OCI-LY1 (cell line): ENCODE measurements around the gene WDR6.

Experiments
- H2AFZ ChIP-seq: fragments of 200-600 bp; sonication (generic), shearing (Covaris generic); 2 replicates; pipeline ENCODE4 v1.6.0; 2014; ENCODE audit warnings: antibody characterized with exemption, mild to moderate bottlenecking, low read length
- H3F3A ChIP-seq: fragments of 200-600 bp; sonication (generic), shearing (Covaris generic); 2 replicates; pipeline ENCODE4 v1.6.0; 2014; ENCODE audit warnings: mild to moderate bottlenecking, antibody characterized with exemption, low read length, moderate library complexity; ENCODE audit not compliant: insufficient read depth
- H3K27ac ChIP-seq: fragments of 200-600 bp; sonication (generic); 2 replicates; pipeline ENCODE4 v1.5.1; 2014; ENCODE audit warnings: low read length, mixed run types, mild to moderate bottlenecking, low read depth; ENCODE audit not compliant: poor library complexity, severe bottlenecking
- H3K27me3 ChIP-seq: fragments of 200-600 bp; sonication (generic); 2 replicates; pipeline ENCODE4 v1.6.0; 2014; ENCODE audit warnings: antibody characterized with exemption, mild to moderate bottlenecking, low read length, moderate library complexity; ENCODE audit not compliant: insufficient read depth
- H3K36me3 ChIP-seq: fragments of 200-600 bp; sonication (generic); 2 replicates; pipeline ENCODE4 v1.6.1; 2014; ENCODE audit warnings: mild to moderate bottlenecking, antibody characterized with exemption, low read length, moderate library complexity, mixed read lengths; ENCODE audit not compliant: insufficient read depth
- H3K4me1 ChIP-seq: fragments of 200-600 bp; sonication (generic); 2 replicates; pipeline ENCODE4 v1.5.1; 2014; ENCODE audit warnings: mild to moderate bottlenecking, low read length, moderate library complexity; ENCODE audit not compliant: insufficient read depth, severe bottlenecking
- H3K4me2 ChIP-seq: fragments of 200-600 bp; sonication (generic), shearing (Covaris generic); 2 replicates; pipeline ENCODE4 v1.6.1; 2014; ENCODE audit warnings: low read length
- H3K4me3 ChIP-seq: fragments of 200-600 bp; sonication (generic); 2 replicates; pipeline ENCODE4 v1.5.1; 2014; ENCODE audit warnings: low read length, low read depth, mild to moderate bottlenecking, mixed read lengths; ENCODE audit not compliant: poor library complexity, severe bottlenecking
- H3K79me2 ChIP-seq: fragments of 200-600 bp; shearing (Covaris generic); 2 replicates; pipeline ENCODE4 v1.6.1; 2016; ENCODE audit warnings: mixed run types, low read length, mixed read lengths; ENCODE audit not compliant: insufficient read depth
- H3K9ac ChIP-seq: fragments of 200-600 bp; sonication (generic), shearing (Covaris generic); 2 replicates; pipeline ENCODE4 v1.6.1; 2014; ENCODE audit warnings: mild to moderate bottlenecking, low read length, mixed read lengths
- H3K9me2 ChIP-seq: fragments of 200-600 bp; sonication (generic), shearing (Covaris generic); 2 replicates; pipeline ENCODE4 v1.6.1; 2014; ENCODE audit warnings: low read depth, mild to moderate bottlenecking, low read length, mixed read lengths
- H3K9me3 ChIP-seq: fragments of 200-600 bp; shearing (Covaris generic); 2 replicates; pipeline ENCODE4 v1.6.1; 2014; ENCODE audit warnings: low read length, mixed read lengths
- H4K20me1 ChIP-seq: fragments of 200-600 bp; sonication (generic), shearing (Covaris generic); 2 replicates; pipeline ENCODE4 v1.6.0; 2016; ENCODE audit warnings: mild to moderate bottlenecking, low read length; ENCODE audit not compliant: insufficient read depth
- CTCF ChIP-seq: fragments of 200-600 bp; sonication (generic), shearing (Covaris generic); IDR thresholded peaks from 2 replicates; pipeline ENCODE4 v1.5.1; 2017; ENCODE audit warnings: mild to moderate bottlenecking, antibody characterized with exemption, low read length, moderate library complexity, mixed read lengths
- EZH2 ChIP-seq: fragments of 200-600 bp; sonication (generic), shearing (Covaris generic); IDR thresholded peaks from 2 replicates; pipeline ENCODE4 v1.8.0; 2017; ENCODE audit warnings: borderline replicate concordance, mixed run types, mild to moderate bottlenecking, antibody characterized with exemption, low read length, moderate library complexity, mixed read lengths

The WDR6 gene

GRCh38 chr3:48982686-48983085 lies 24.5 kb upstream of the WDR6 start:
- TF ChIP-seq CTCF (no peak), EZH2 (no peak)
- H3K36me3 ChIP-seq: peaks cover 79% of the 10 kb centered on the region
- H3K4me2 ChIP-seq: no peak overlapping the region
- H3K4me1 ChIP-seq: no peaks in the 10 kb centered on the region
- H3K9me2 ChIP-seq: no peaks in the 10 kb centered on the region
- H3K9ac ChIP-seq: no peak overlapping the region
- H2AFZ ChIP-seq: no peak overlapping the region
- no peaks in the 10 kb centered on the region for H3F3A ChIP-seq
- no peaks in the 10 kb centered on the region for H3K27me3 ChIP-seq
- H3K79me2 ChIP-seq: no peaks in the 10 kb centered on the region
- no peak overlapping the region for H3K4me3 ChIP-seq
- H4K20me1 ChIP-seq: no peaks in the 10 kb centered on the region
- H3K27ac ChIP-seq: no peak overlapping the region
- no peaks in the 10 kb centered on the region for H3K9me3 ChIP-seq

GRCh38 chr3:48983096-48983495 lies 24.1 kb upstream of the WDR6 start:
- no peak overlapping the region for H3K27ac ChIP-seq
- H3F3A ChIP-seq: no peaks in the 10 kb centered on the region
- H3K9me3 ChIP-seq: no peaks in the 10 kb centered on the region
- H3K4me2 ChIP-seq: no peak overlapping the region
- H3K4me3 ChIP-seq: no peak overlapping the region
- no peaks in the 10 kb centered on the region for H3K27me3 ChIP-seq
- no peaks in the 10 kb centered on the region for H4K20me1 ChIP-seq
- TF ChIP-seq EZH2: no peak
- no peak for TF ChIP-seq CTCF
- peaks cover 75% of the 10 kb centered on the region for H3K36me3 ChIP-seq
- H3K9me2 ChIP-seq: no peaks in the 10 kb centered on the region
- H3K9ac ChIP-seq: no peak overlapping the region
- no peaks in the 10 kb centered on the region for H3K79me2 ChIP-seq
- no peaks in the 10 kb centered on the region for H3K4me1 ChIP-seq
- no peak overlapping the region for H2AFZ ChIP-seq

GRCh38 chr3:48984663-48985062 lies 22.5 kb upstream of the WDR6 start:
- no peaks in the 10 kb centered on the region for H3F3A ChIP-seq
- peaks cover 8% of the 10 kb centered on the region for H3K4me1 ChIP-seq
- H2AFZ ChIP-seq: no peak overlapping the region
- H3K4me2 ChIP-seq: no peak overlapping the region
- H3K9me3 ChIP-seq: no peaks in the 10 kb centered on the region
- H3K27ac ChIP-seq: no peak overlapping the region
- no peak overlapping the region for H3K9ac ChIP-seq
- H3K36me3 ChIP-seq: peaks cover 63% of the 10 kb centered on the region
- no peaks in the 10 kb centered on the region for H3K27me3 ChIP-seq
- no peaks in the 10 kb centered on the region for H3K9me2 ChIP-seq
- no peaks in the 10 kb centered on the region for H3K79me2 ChIP-seq
- TF ChIP-seq CTCF (no peak), EZH2 (no peak)
- H3K4me3 ChIP-seq: no peak overlapping the region
- H4K20me1 ChIP-seq: no peaks in the 10 kb centered on the region
